Liver (tissue), 3 donors: ENCODE results near the gene NEU4.

ENCODE experiments used
- ATF3 ChIP-seq: IDR thresholded peaks from 2 replicates; pipeline ENCODE4 v1.6.1; 2016; ENCODE audit warnings: antibody characterized with exemption
- CTCF ChIP-seq: fragments of 150-350 bp; IDR thresholded peaks from 2 replicates; pipeline ENCODE4 v1.5.1; 2017; ENCODE audit warnings: improper control_type of control experiment, low read depth, low read length; ENCODE audit not compliant: missing input control
- EGR1 ChIP-seq, 2 donors: IDR thresholded peaks; 2 replicates each; pipeline ENCODE4 v1.6.1; 2016 to 2018; ENCODE audit warnings: antibody characterized with exemption in 2 of 2, low read depth in 2 of 2
- FOXA1 ChIP-seq: IDR thresholded peaks from 2 replicates; pipeline ENCODE4 v1.6.1; 2016; ENCODE audit warnings: antibody characterized with exemption
- GABPA ChIP-seq, 2 donors: IDR thresholded peaks in 1 of 2; conservative IDR thresholded peaks in 1 of 2; 2 replicates each; pipeline ENCODE4 v1.6.1; 2016; ENCODE audit warnings: antibody characterized with exemption in 2 of 2, mild to moderate bottlenecking in 1 of 2, moderate library complexity in 1 of 2
- JUND ChIP-seq, 2 donors: IDR thresholded peaks; 2 replicates each; pipeline ENCODE4 v1.6.1; 2016; ENCODE audit warnings: antibody characterized with exemption in 2 of 2
- MAX ChIP-seq: IDR thresholded peaks from 2 replicates; pipeline ENCODE4 v1.6.1; 2016; ENCODE audit warnings: antibody characterized with exemption
- RAD21 ChIP-seq, 2 donors: IDR thresholded peaks; 2 replicates each; pipeline ENCODE4 v1.6.1; 2016; ENCODE audit warnings: antibody characterized with exemption in 2 of 2, mild to moderate bottlenecking in 2 of 2
- REST ChIP-seq: IDR thresholded peaks from 2 replicates; pipeline ENCODE4 v1.6.1; 2016; ENCODE audit warnings: antibody characterized with exemption, mild to moderate bottlenecking
- RXRA ChIP-seq, 2 donors: IDR thresholded peaks; 2 replicates each; pipeline ENCODE4 v1.6.1; 2017 to 2018; ENCODE audit warnings: antibody characterized with exemption in 2 of 2, mild to moderate bottlenecking in 1 of 2
- SP1 ChIP-seq: IDR thresholded peaks from 2 replicates; pipeline ENCODE4 v1.6.1; 2018; ENCODE audit warnings: antibody characterized with exemption, mild to moderate bottlenecking
- TAF1 ChIP-seq: conservative IDR thresholded peaks from 2 replicates; pipeline ENCODE4 v1.6.1; 2016; ENCODE audit warnings: antibody characterized with exemption, mild to moderate bottlenecking
- YY1 ChIP-seq: IDR thresholded peaks from 2 replicates; pipeline ENCODE4 v1.6.1; 2016; ENCODE audit warnings: antibody characterized with exemption, mild to moderate bottlenecking
- ZBTB33 ChIP-seq: IDR thresholded peaks from 2 replicates; pipeline ENCODE4 v1.6.1; 2016; ENCODE audit warnings: antibody characterized with exemption
- donor health status: healthy.
- donor health status: healthy.

GRCh38 chr2:241843321-241844065, 34.5 kb downstream of the NEU4 start:
- no peak for TF ChIP-seq CTCF
- TF ChIP-seq REST, result no peak
- no peak for TF ChIP-seq EGR1 (IDR thresholded peaks at IDR 0.05; ENCODE audit: low read depth in 2 of 2)
- TF ChIP-seq TAF1, result no peak
- no peak for TF ChIP-seq YY1
- no peak for TF ChIP-seq RAD21 (IDR thresholded peaks at IDR 0.05)
- no peak for TF ChIP-seq SP1
- no peak for TF ChIP-seq ATF3
- no peak for TF ChIP-seq JUND (IDR thresholded peaks at IDR 0.05)
- no peak for TF ChIP-seq ZBTB33
- TF ChIP-seq MAX, result no peak
- no peak for TF ChIP-seq FOXA1
- TF ChIP-seq RXRA (IDR thresholded peaks at IDR 0.05), result no peak
- TF ChIP-seq GABPA (IDR thresholded peaks at IDR 0.05 in 1 of 2, conservative IDR thresholded peaks at IDR 0.05 in 1 of 2), result no peak
